Measurements from ENCODE around the gene TNPO3. TPM values are rescaled to one million over a fixed set of nuclear protein-coding genes. Genes with fewer than 3 reads are reported as not detected.

Gene TNPO3
- total and polyA plus RNA-seq, 8 donors = 32.5 to 40.5 (median 37.5) TPM

- no peaks in the 10 kb centered on the region for H3K27me3 ChIP-seq
- no peak overlapping the region for H3K4me3 ChIP-seq
- ATAC-seq = peak; percentile 38
- no peak for DNase-seq
- peaks cover 0 to 90% of the 10 kb centered on the region in 2 donors for H3K36me3 ChIP-seq
- H3K4me1 ChIP-seq = peaks cover 5 to 9% of the 10 kb centered on the region in 2 donors
- H3K27ac ChIP-seq = no peak overlapping the region
- no peak for TF ChIP-seq CTCF (IDR thresholded peaks at IDR 0.05)
- intact Hi-C loops (cut with DNase I) = no loop called here
- no peaks in the 10 kb centered on the region for H3K9me3 ChIP-seq
Measured at GRCh38 chr7:128963327-128963757, 91.6 kb downstream of the TNPO3 start.

- Histone ChIP-seq H3K27me3 (no peaks in the 10 kb centered on the region), H3K36me3 (peaks cover 0 to 88% of the 10 kb centered on the region in 2 donors)
Measured at GRCh38 chr7:128962899-128963298, 92.0 kb downstream of the TNPO3 start.

GRCh38 chr7:128961030-128961659 is 93.8 kb downstream of the TNPO3 start:
- intact Hi-C loops (cut with DNase I) = no loop called here
- H3K36me3 ChIP-seq = peaks cover 0 to 88% of the 10 kb centered on the region in 2 donors
- H3K27ac ChIP-seq = no peak overlapping the region
- H3K9me3 ChIP-seq = no peaks in the 10 kb centered on the region
- peaks cover 5 to 9% of the 10 kb centered on the region in 2 donors for H3K4me1 ChIP-seq
- no peak for TF ChIP-seq CTCF (IDR thresholded peaks at IDR 0.05)
- ATAC-seq (no peak), DNase-seq (no peak)
- H3K27me3 ChIP-seq = no peaks in the 10 kb centered on the region
- H3K4me3 ChIP-seq = no peak overlapping the region

More at GRCh38 chr7:128962899-128963298, 92.0 kb downstream of the TNPO3 start:
- H3K4me1 ChIP-seq = peaks cover 5 to 9% of the 10 kb centered on the region in 2 donors
- no peak for ATAC-seq
- H3K27ac ChIP-seq = no peak overlapping the region
- DNase-seq = no peak
- no peak overlapping the region for H3K4me3 ChIP-seq
- no peak for TF ChIP-seq CTCF (IDR thresholded peaks at IDR 0.05)
- H3K9me3 ChIP-seq = no peaks in the 10 kb centered on the region
- intact Hi-C loops (cut with DNase I) = no loop called here

GRCh38 chr7:128959296-128959695 is 95.6 kb downstream of the TNPO3 start:
- no peak overlapping the region for H3K27ac ChIP-seq
- peaks cover 0 to 89% of the 10 kb centered on the region in 2 donors for H3K36me3 ChIP-seq
- no peaks in the 10 kb centered on the region for H3K9me3 ChIP-seq
- peak; percentile 13 for ATAC-seq
- intact Hi-C loops (cut with DNase I) = no loop called here
- TF ChIP-seq CTCF (IDR thresholded peaks at IDR 0.05) = no peak
- H3K27me3 ChIP-seq = no peaks in the 10 kb centered on the region
- H3K4me3 ChIP-seq = no peak overlapping the region
- no peak for DNase-seq
- peaks cover 5 to 9% of the 10 kb centered on the region in 2 donors for H3K4me1 ChIP-seq

- DNase-seq (no peak), ATAC-seq (no peak)
- H3K27ac ChIP-seq = no peak overlapping the region
- H3K36me3 ChIP-seq = peaks cover 0 to 92% of the 10 kb centered on the region in 2 donors
- intact Hi-C loops (cut with DNase I) = no loop called here
- no peak for TF ChIP-seq CTCF (IDR thresholded peaks at IDR 0.05)
- no peaks in the 10 kb centered on the region for H3K4me1 ChIP-seq
- no peaks in the 10 kb centered on the region for H3K27me3 ChIP-seq
- H3K4me3 ChIP-seq = no peak overlapping the region
- no peaks in the 10 kb centered on the region for H3K9me3 ChIP-seq
Measured at GRCh38 chr7:128955981-128956380, 98.9 kb downstream of the TNPO3 start.

Data from left lung (tissue), 10 donors.